PFSK-1 (cell line): ENCODE data around the gene CACNA1C.

Source experiments
- FOXP2 ChIP-seq: optimal IDR thresholded peaks from 2 replicates; pipeline ENCODE3; 2011; ENCODE audit warnings: borderline replicate concordance, control low read depth, inconsistent platforms; ENCODE audit not compliant: insufficient read depth; ENCODE audit errors: extremely low read length, extremely low read depth
- POLR2AphosphoS5 ChIP-seq: IDR thresholded peaks from 2 replicates; pipeline ENCODE4 v1.6.1; 2012; ENCODE audit warnings: low read depth, mild to moderate bottlenecking, control low read depth, low read length, moderate library complexity
- SIN3A ChIP-seq: IDR thresholded peaks from 2 replicates; pipeline ENCODE4 v1.6.1; 2012; ENCODE audit warnings: mild to moderate bottlenecking, low read length, moderate library complexity, borderline replicate concordance; ENCODE audit not compliant: insufficient read depth
- TAF1 ChIP-seq: IDR thresholded peaks from 2 replicates; pipeline ENCODE4 v1.6.1; 2012; ENCODE audit warnings: low read length, control low read depth, borderline replicate concordance; ENCODE audit not compliant: insufficient read depth
- TF ChIP-seq, protein P1 (sequence below), 2 experiments: IDR thresholded peaks; 2 replicates each; pipeline versions ENCODE4 v1.6.1 to v1.8.0; 2011 to 2012; ENCODE audit warnings: low read depth in 2 of 2, low read length in 2 of 2, control low read depth in 1 of 2, inconsistent platforms in 1 of 2, mild to moderate bottlenecking in 1 of 2, moderate library complexity in 1 of 2; ENCODE audit not compliant: insufficient read depth in 1 of 2

Gene CACNA1C

DNA sequence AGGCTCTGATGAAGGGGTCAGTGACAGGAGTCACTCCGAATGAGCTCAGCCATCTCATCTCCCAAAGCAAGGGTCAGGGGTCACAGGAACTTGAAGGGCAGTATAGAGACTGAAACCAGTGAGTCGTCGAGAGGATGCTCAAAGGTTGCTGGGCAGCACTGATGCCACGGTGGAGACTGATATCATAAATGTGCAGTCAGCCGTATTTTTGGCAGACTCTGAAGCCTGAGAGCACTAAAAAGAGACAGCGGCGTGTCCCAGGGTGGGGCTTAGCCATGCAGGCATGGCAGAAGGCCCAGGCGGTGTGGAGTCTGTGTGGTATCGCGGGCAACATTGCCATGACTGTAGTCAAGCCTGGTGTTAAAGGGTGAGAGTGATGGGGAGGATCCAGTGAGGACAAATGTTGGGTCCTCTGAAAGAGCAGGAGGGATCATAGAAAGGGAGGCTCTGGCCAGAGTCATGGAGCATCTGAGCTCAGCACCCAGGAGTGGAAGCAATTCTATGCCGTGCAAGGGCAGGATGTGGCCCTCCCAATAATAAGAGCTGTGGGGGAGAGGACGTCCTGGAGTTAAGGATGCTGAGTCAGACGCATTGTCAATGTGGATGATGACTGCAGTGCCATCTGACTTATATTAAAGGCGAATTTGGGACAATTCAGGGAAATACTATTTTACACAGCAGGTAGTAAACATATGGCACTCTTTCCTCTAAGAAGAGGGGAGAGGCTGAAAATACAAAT is 500.8 kb downstream of the CACNA1C start:
- TF ChIP-seq, protein P1, sequence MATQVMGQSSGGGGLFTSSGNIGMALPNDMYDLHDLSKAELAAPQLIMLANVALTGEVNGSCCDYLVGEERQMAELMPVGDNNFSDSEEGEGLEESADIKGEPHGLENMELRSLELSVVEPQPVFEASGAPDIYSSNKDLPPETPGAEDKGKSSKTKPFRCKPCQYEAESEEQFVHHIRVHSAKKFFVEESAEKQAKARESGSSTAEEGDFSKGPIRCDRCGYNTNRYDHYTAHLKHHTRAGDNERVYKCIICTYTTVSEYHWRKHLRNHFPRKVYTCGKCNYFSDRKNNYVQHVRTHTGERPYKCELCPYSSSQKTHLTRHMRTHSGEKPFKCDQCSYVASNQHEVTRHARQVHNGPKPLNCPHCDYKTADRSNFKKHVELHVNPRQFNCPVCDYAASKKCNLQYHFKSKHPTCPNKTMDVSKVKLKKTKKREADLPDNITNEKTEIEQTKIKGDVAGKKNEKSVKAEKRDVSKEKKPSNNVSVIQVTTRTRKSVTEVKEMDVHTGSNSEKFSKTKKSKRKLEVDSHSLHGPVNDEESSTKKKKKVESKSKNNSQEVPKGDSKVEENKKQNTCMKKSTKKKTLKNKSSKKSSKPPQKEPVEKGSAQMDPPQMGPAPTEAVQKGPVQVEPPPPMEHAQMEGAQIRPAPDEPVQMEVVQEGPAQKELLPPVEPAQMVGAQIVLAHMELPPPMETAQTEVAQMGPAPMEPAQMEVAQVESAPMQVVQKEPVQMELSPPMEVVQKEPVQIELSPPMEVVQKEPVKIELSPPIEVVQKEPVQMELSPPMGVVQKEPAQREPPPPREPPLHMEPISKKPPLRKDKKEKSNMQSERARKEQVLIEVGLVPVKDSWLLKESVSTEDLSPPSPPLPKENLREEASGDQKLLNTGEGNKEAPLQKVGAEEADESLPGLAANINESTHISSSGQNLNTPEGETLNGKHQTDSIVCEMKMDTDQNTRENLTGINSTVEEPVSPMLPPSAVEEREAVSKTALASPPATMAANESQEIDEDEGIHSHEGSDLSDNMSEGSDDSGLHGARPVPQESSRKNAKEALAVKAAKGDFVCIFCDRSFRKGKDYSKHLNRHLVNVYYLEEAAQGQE (IDR thresholded peaks at IDR 0.05; ENCODE audit: insufficient read depth in 1 of 2, low read depth in 2 of 2, low read length in 2 of 2) = no peak
- TF ChIP-seq POLR2AphosphoS5 (no peak), SIN3A (no peak), TAF1 (no peak), FOXP2 (no peak)

DNA sequence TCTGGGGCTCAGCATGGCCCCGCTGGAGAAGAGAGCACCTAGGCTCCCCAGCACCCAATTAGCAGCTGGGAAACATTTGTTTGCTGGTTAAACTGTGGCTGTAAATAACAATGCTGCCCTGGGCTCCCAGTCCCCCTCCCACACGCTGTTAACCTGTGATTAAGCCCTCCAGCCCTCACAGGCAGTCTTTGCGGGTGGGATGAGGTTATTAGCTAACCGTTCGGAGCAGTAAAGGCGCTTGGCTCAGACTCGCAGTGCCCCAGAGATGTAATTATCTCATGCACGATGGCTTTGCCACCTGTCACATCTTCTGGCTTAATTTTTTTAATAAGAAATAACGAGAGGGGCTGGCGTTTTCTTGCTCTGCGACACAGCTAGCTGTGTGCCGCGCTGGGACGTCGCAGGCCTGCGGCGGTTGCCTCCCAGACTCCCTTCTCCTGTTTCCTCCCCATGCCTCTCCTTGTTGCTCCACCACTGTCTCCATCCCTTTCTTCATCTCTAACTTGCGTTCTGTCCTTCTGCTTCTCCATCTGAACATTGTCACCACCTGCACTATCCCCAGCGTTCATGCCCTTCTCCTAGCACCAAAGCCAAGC is 502.8 kb downstream of the CACNA1C start:
- TF ChIP-seq TAF1 (no peak), SIN3A (no peak), POLR2AphosphoS5 (no peak), FOXP2 (no peak)
- TF ChIP-seq, protein P1 (IDR thresholded peaks at IDR 0.05; ENCODE audit: insufficient read depth in 1 of 2, low read depth in 2 of 2, low read length in 2 of 2) = no peak

DNA sequence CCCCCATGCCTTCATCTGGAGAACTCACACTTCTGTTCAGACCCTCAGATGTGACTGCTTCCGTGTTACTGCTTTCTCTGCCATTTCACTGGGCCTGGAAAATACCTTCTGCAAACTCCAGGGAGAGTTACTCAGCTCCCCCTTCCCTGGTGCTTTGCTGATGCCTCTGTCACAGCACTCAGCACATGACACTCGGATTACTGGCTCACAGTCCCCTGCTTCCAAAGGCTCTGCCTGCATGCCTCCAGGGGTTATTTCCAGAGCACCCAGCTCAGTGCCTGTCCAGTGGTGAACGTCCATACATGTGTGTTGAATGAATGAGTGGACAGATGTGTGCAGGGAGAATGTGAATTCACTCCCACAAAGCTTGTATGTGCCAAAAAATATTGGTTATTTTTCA is 504.8 kb downstream of the CACNA1C start:
- no peak for TF ChIP-seq SIN3A
- TF ChIP-seq, protein P1 (IDR thresholded peaks at IDR 0.05; ENCODE audit: insufficient read depth in 1 of 2, low read depth in 2 of 2, low read length in 2 of 2) = no peak
- no peak for TF ChIP-seq TAF1
- no peak for TF ChIP-seq FOXP2
- no peak for TF ChIP-seq POLR2AphosphoS5

DNA sequence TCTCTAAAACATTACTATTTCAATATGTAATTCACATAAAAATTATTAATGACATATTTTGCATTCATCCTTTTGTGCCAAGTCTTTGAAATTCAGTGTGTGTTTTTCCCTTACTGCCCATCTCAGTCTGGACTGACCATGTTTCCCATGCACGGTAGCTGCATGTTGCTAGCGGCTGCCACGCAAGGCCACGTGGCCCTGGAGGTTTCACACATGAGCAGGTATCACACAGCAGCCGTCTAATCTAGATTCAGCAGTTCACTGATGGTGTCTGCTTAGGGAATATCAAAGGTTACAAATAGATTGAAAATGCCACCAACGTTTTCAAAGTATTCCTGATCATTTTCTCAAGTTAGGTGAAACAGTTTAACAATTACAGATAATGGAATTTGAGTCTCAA is 507.1 kb downstream of the CACNA1C start:
- TF ChIP-seq, protein P1 (IDR thresholded peaks at IDR 0.05; ENCODE audit: insufficient read depth in 1 of 2, low read depth in 2 of 2, low read length in 2 of 2) = no peak
- TF ChIP-seq POLR2AphosphoS5 = no peak
